GM12878 (cell line): ENCODE data around the gene SAFB. TPM values are rescaled to one million over a fixed set of nuclear protein-coding genes. Genes with fewer than 3 reads are reported as not detected.

Source experiments
- BRCA1 ChIP-seq: IDR thresholded peaks from 2 replicates; pipeline ENCODE4 v1.6.1; 2011; ENCODE audit warnings: low read depth, low read length, improper control_type of control experiment
- CHD4 ChIP-seq: fragments of 200-600 bp; sonication (generic); IDR thresholded peaks from 2 replicates; pipeline ENCODE4 v1.6.1; 2016; ENCODE audit warnings: mild to moderate bottlenecking
- E4F1 ChIP-seq: fragments of 450-650 bp; IDR thresholded peaks from 2 replicates; pipeline ENCODE4 v1.6.1; 2018; ENCODE audit warnings: borderline replicate concordance, mild to moderate bottlenecking; ENCODE audit not compliant: partially characterized antibody
- EGR1 ChIP-seq, 2 experiments: IDR thresholded peaks; 1 replicate in 1 of 2; 2 replicates in 1 of 2; pipeline ENCODE4 v1.6.1; 2011 to 2012; ENCODE audit warnings: low read depth in 2 of 2, low read length in 2 of 2, borderline replicate concordance in 1 of 2, mild to moderate bottlenecking in 1 of 2, moderate library complexity in 1 of 2
- ESRRA ChIP-seq: IDR thresholded peaks from 2 replicates; pipeline ENCODE4 v1.6.1; 2012; ENCODE audit warnings: mild to moderate bottlenecking, low read length, improper control_type of control experiment
- FOXM1 ChIP-seq: IDR thresholded peaks from 2 replicates; pipeline ENCODE4 v1.6.1; 2012; ENCODE audit warnings: low read depth, mild to moderate bottlenecking, inconsistent platforms, low read length, moderate library complexity
- HCFC1 ChIP-seq: fragments of 150-350 bp; IDR thresholded peaks from 2 replicates; pipeline ENCODE4 v1.6.1; 2014; ENCODE audit warnings: low read length
- HDGF ChIP-seq: fragments of 450-650 bp; IDR thresholded peaks from 2 replicates; pipeline ENCODE4 v1.6.1; 2016; ENCODE audit warnings: antibody characterized with exemption
- MAX ChIP-seq: IDR thresholded peaks from 2 replicates; pipeline ENCODE4 v1.6.1; 2012; ENCODE audit warnings: low read depth, low read length, improper control_type of control experiment
- MTA2 ChIP-seq: fragments of 450-650 bp; IDR thresholded peaks from 2 replicates; pipeline ENCODE4 v1.6.1; 2016; ENCODE audit warnings: low read depth, mild to moderate bottlenecking, moderate library complexity
- NFIC ChIP-seq: IDR thresholded peaks from 2 replicates; pipeline ENCODE4 v1.6.1; 2012; ENCODE audit warnings: low read depth, mild to moderate bottlenecking, inconsistent platforms, low read length, moderate library complexity
- NR2C1 ChIP-seq: fragments of 450-650 bp; IDR thresholded peaks from 2 replicates; pipeline ENCODE4 v1.6.1; 2017; ENCODE audit warnings: antibody characterized with exemption, mild to moderate bottlenecking, moderate library complexity
- PAX5 ChIP-seq: IDR thresholded peaks from 2 replicates; pipeline ENCODE4 v1.6.1; 2011; ENCODE audit warnings: low read depth, low read length, borderline replicate concordance
- PML ChIP-seq: IDR thresholded peaks from 2 replicates; pipeline ENCODE4 v1.6.1; 2012; ENCODE audit warnings: low read length, inconsistent platforms
- PRDM15 ChIP-seq: fragments of 450-650 bp; formaldehyde crosslinking; IDR thresholded peaks from 2 replicates; pipeline ENCODE4 v1.4.0; 2020; ENCODE audit warnings: mild to moderate bottlenecking, moderate library complexity
- RAD51 ChIP-seq: fragments of 450-650 bp; IDR thresholded peaks from 2 replicates; pipeline ENCODE4 v1.6.1; 2016; ENCODE audit warnings: moderate library complexity, mild to moderate bottlenecking, inconsistent platforms
- RFX5 ChIP-seq: IDR thresholded peaks from 2 replicates; pipeline ENCODE4 v1.6.1; 2011; ENCODE audit warnings: low read depth, low read length, improper control_type of control experiment
- TCF7 ChIP-seq: IDR thresholded peaks from 2 replicates; pipeline ENCODE4 v1.6.1; 2014; ENCODE audit warnings: antibody characterized with exemption, borderline replicate concordance
- WRNIP1 ChIP-seq: IDR thresholded peaks from 2 replicates; pipeline ENCODE4 v1.6.1; 2011; ENCODE audit warnings: low read depth, low read length, improper control_type of control experiment, borderline replicate concordance
- ZNF622 ChIP-seq: fragments of 450-650 bp; IDR thresholded peaks from 2 replicates; pipeline ENCODE4 v1.6.1; 2017; ENCODE audit warnings: mild to moderate bottlenecking, inconsistent platforms
- ZNF687 ChIP-seq: fragments of 450-650 bp; IDR thresholded peaks from 2 replicates; pipeline ENCODE4 v1.6.1; 2017; ENCODE audit warnings: mild to moderate bottlenecking, moderate library complexity
- polyA plus RNA-seq, 11 experiments: library from polyadenylated mRNA; depleted of rRNA in 4 of 11; unstranded in 6 of 11; stranded (reverse) in 5 of 11; fragments of >200 nt; fragmentation: Nextera tagmentation in 4 of 11; fragmentation: Illumina TruSeq in 1 of 11; extraction: Ambion mirVana in 4 of 11; extraction: Trizol in 1 of 11; gene quantifications; 1 replicate in 1 of 11; 2 replicates in 10 of 11; pipeline versions ENCODE4 v1.2.1 to v1.2.3, GENCODE V29; 2011 to 2016; ENCODE audit warnings: inconsistent platforms in 2 of 11, missing spikeins in 2 of 11, low read depth in 1 of 11
- total RNA-seq, 4 experiments: library from RNA; depleted of rRNA in 3 of 4; stranded (reverse); fragments of >200 nt in 3 of 4; fragmentation: Illumina TruSeq in 1 of 4; extraction: Trizol in 1 of 4; gene quantifications; 2 replicates each; pipeline versions ENCODE4 v1.2.1 to v1.2.3, GENCODE V29; 2013 to 2021

The SAFB gene
- total and polyA plus RNA-seq, 10 of the 15 experiments (the other 5 are each of a cell fraction or from before 2014, with no cell fraction given) = 1.6 to 131 (median 61.2) TPM

GRCh38 chr19:5690125-5690954, 67.5 kb downstream of the SAFB start, which contains the start of gene RPL36 (continued):
- TF ChIP-seq E4F1 (no peak), WRNIP1 (no peak), MAX (peak; percentile 75), ZNF687 (peak; percentile 95), PRDM15 (CRISPR knock-in tag) (no peak), BRCA1 (no peak), NFIC (no peak), HCFC1 (peak; percentile 74), NR2C1 (peak; percentile 53), TCF7 (no peak), ESRRA (no peak), PAX5 (peak; percentile 57; the same call in 1 of the 2 replicates), PML (peak; percentile 99; the same call in 1 of the 2 replicates), ZNF622 (no peak), MTA2 (no peak), CHD4 (no peak), RFX5 (0 out of 2 replicates have a peak, but pooled peaks have one; percentile 40), RAD51 (no peak), EGR1 (IDR thresholded peaks at IDR 0.05; ENCODE audit: borderline replicate concordance in 1 of 2, low read depth in 2 of 2, low read length in 2 of 2) (peak in 1 of 2 experiments; percentile 73; a peak in 1 of 3 replicates), FOXM1 (no peak), HDGF (no peak)
